Erythroblast (primary cell): ENCODE data around the gene GBP1.

Experiments used
- GATA1 ChIP-seq: IDR thresholded peaks from 2 replicates; pipeline ENCODE4 v1.6.1; 2011; ENCODE audit warnings: low read depth, mild to moderate bottlenecking, control low read depth, low read length, moderate library complexity
- POLR2A ChIP-seq: IDR thresholded peaks from 2 replicates; pipeline ENCODE4 v1.6.1; 2011; ENCODE audit warnings: mild to moderate bottlenecking, low read length

- TF ChIP-seq POLR2A (no peak), GATA1 (no peak)
Observed at GRCh38 chr1:89051955-89052312, 13.1 kb downstream of the GBP1 start.
